Measurements from ENCODE around the gene ECHS1. TPM values are rescaled to one million over a fixed set of nuclear protein-coding genes. Genes with fewer than 3 reads are reported as not detected.

ECHS1 gene
- total and polyA plus RNA-seq, 2 experiments from 2014 or later = 92.1 to 127 TPM

DNA sequence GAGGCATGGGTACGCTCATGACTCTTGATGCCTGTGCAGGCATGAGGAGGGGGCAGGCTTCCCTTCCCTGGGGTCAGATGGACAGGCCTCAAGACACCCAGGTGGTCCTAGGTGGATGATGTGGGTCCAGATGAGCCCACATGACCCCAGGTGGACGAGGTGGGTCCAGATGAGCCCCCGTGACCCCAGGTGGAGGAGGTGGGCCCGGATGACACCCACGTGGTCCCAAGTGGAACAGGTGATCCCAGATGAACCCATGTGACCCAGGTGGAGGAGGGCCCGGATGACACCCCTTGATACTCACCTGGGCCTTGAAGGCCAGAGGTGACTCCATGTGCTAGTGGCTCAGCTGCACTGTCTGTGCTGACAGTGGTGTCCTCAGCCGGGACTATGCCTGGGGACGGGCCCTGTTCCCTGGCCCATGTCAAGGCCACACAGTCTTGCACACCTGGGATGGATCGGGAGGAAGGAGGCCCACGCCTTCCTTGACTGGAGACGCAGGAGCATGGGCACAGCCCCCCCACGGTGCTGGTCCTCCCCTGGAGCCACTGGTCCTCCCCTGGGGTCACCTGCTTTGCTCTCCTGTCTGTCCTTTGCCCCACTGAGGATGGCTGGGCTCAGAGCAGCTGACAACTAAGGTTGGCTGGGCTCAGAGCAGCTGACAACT, 22.7 kb downstream of the ECHS1 start:
- no peak overlapping the region for H3K4me3 Mint-ChIP-seq
- peaks cover 23% of the 10 kb centered on the region for H3K27me3 Mint-ChIP-seq (ENCODE audit: insufficient read depth, low read depth, poor library complexity)
- no peak for ATAC-seq

More for the DNA sequence above, 22.7 kb downstream of the ECHS1 start:
- Histone ChIP-seq H3K4me3 (no peak overlapping the region), H3K79me2 (replicated peaks; ENCODE audit: insufficient read depth) (no peaks in the 10 kb centered on the region), H2AFZ (no peak overlapping the region), H3K4me2 (no peak overlapping the region), H3K4me1 (ENCODE audit: insufficient read depth) (no peaks in the 10 kb centered on the region; the same call in 1 of the 2 replicates), H3K9me2 (ENCODE audit: insufficient read depth) (no peaks in the 10 kb centered on the region), H3F3A (replicated peaks; ENCODE audit: low read depth) (0 out of 2 replicates have a peak, but pooled peaks cover 3% of the 10 kb centered on the region), H4K20me1 (replicated peaks; ENCODE audit: insufficient read depth) (no peaks in the 10 kb centered on the region; the same call in 1 of the 2 replicates), H3K36me3 (ENCODE audit: insufficient read depth) (no peaks in the 10 kb centered on the region), H3K27me3 (ENCODE audit: insufficient read depth) (no peaks in the 10 kb centered on the region), H3K27ac (ENCODE audit: low read depth) (no peak overlapping the region)
- Mint-ChIP-seq H3K36me3 (ENCODE audit: low read depth) (no peaks in the 10 kb centered on the region), H3K9me3 (no peaks in the 10 kb centered on the region), H3K4me1 (peaks cover 2% of the 10 kb centered on the region; the same call in 2 of the 3 replicates), H3K27ac (no peak overlapping the region)
- TF ChIP-seq STAT1 (IDR thresholded peaks at IDR 0.05; ENCODE audit: unreplicated experiment) (no peak), CREB1 (CRISPR knock-in tag; IDR thresholded peaks at IDR 0.05; ENCODE audit: low read depth) (no peak), POLR2AphosphoS5 (IDR thresholded peaks at IDR 0.05; ENCODE audit: low read depth) (no peak; the same call in 1 of the 2 replicates), ZNF114 (CRISPR knock-in tag; IDR thresholded peaks at IDR 0.05) (no peak), ZNF331 (CRISPR knock-in tag; IDR thresholded peaks at IDR 0.05; ENCODE audit: low read depth) (no peak), EZH2phosphoT487 (IDR thresholded peaks at IDR 0.05; ENCODE audit: unreplicated experiment) (no peak), NANOG (IDR thresholded peaks at IDR 0.05; ENCODE audit: borderline replicate concordance) (no peak), JUNB (IDR thresholded peaks at IDR 0.05; ENCODE audit: unreplicated experiment) (no peak), EZH2 (IDR thresholded peaks at IDR 0.05; ENCODE audit: low read depth, unreplicated experiment) (no peak)
- TF ChIP-seq, protein P1, sequence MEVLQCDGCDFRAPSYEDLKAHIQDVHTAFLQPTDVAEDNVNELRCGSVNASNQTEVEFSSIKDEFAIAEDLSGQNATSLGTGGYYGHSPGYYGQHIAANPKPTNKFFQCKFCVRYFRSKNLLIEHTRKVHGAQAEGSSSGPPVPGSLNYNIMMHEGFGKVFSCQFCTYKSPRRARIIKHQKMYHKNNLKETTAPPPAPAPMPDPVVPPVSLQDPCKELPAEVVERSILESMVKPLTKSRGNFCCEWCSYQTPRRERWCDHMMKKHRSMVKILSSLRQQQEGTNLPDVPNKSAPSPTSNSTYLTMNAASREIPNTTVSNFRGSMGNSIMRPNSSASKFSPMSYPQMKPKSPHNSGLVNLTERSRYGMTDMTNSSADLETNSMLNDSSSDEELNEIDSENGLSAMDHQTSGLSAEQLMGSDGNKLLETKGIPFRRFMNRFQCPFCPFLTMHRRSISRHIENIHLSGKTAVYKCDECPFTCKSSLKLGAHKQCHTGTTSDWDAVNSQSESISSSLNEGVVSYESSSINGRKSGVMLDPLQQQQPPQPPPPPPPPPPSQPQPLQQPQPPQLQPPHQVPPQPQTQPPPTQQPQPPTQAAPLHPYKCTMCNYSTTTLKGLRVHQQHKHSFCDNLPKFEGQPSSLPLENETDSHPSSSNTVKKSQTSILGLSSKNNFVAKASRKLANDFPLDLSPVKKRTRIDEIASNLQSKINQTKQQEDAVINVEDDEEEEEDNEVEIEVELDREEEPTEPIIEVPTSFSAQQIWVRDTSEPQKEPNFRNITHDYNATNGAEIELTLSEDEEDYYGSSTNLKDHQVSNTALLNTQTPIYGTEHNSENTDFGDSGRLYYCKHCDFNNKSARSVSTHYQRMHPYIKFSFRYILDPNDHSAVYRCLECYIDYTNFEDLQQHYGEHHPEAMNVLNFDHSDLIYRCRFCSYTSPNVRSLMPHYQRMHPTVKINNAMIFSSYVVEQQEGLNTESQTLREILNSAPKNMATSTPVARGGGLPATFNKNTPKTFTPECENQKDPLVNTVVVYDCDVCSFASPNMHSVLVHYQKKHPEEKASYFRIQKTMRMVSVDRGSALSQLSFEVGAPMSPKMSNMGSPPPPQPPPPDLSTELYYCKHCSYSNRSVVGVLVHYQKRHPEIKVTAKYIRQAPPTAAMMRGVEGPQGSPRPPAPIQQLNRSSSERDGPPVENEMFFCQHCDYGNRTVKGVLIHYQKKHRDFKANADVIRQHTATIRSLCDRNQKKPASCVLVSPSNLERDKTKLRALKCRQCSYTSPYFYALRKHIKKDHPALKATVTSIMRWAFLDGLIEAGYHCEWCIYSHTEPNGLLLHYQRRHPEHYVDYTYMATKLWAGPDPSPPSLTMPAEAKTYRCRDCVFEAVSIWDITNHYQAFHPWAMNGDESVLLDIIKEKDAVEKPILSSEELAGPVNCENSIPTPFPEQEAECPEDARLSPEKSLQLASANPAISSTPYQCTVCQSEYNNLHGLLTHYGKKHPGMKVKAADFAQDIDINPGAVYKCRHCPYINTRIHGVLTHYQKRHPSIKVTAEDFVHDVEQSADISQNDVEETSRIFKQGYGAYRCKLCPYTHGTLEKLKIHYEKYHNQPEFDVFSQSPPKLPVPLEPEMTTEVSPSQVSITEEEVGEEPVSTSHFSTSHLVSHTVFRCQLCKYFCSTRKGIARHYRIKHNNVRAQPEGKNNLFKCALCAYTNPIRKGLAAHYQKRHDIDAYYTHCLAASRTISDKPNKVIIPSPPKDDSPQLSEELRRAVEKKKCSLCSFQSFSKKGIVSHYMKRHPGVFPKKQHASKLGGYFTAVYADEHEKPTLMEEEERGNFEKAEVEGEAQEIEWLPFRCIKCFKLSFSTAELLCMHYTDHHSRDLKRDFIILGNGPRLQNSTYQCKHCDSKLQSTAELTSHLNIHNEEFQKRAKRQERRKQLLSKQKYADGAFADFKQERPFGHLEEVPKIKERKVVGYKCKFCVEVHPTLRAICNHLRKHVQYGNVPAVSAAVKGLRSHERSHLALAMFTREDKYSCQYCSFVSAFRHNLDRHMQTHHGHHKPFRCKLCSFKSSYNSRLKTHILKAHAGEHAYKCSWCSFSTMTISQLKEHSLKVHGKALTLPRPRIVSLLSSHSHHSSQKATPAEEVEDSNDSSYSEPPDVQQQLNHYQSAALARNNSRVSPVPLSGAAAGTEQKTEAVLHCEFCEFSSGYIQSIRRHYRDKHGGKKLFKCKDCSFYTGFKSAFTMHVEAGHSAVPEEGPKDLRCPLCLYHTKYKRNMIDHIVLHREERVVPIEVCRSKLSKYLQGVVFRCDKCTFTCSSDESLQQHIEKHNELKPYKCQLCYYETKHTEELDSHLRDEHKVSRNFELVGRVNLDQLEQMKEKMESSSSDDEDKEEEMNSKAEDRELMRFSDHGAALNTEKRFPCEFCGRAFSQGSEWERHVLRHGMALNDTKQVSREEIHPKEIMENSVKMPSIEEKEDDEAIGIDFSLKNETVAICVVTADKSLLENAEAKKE (CRISPR knock-in tag; IDR thresholded peaks at IDR 0.05) = no peak
- TF ChIP-seq, protein P2, sequence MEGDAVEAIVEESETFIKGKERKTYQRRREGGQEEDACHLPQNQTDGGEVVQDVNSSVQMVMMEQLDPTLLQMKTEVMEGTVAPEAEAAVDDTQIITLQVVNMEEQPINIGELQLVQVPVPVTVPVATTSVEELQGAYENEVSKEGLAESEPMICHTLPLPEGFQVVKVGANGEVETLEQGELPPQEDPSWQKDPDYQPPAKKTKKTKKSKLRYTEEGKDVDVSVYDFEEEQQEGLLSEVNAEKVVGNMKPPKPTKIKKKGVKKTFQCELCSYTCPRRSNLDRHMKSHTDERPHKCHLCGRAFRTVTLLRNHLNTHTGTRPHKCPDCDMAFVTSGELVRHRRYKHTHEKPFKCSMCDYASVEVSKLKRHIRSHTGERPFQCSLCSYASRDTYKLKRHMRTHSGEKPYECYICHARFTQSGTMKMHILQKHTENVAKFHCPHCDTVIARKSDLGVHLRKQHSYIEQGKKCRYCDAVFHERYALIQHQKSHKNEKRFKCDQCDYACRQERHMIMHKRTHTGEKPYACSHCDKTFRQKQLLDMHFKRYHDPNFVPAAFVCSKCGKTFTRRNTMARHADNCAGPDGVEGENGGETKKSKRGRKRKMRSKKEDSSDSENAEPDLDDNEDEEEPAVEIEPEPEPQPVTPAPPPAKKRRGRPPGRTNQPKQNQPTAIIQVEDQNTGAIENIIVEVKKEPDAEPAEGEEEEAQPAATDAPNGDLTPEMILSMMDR (conservative IDR thresholded peaks at IDR 0.05; ENCODE audit: low read depth in 2 of 2) = no peak
- TF ChIP-seq, protein P3, sequence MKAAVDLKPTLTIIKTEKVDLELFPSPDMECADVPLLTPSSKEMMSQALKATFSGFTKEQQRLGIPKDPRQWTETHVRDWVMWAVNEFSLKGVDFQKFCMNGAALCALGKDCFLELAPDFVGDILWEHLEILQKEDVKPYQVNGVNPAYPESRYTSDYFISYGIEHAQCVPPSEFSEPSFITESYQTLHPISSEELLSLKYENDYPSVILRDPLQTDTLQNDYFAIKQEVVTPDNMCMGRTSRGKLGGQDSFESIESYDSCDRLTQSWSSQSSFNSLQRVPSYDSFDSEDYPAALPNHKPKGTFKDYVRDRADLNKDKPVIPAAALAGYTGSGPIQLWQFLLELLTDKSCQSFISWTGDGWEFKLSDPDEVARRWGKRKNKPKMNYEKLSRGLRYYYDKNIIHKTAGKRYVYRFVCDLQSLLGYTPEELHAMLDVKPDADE (IDR thresholded peaks at IDR 0.05) = no peak
- TF ChIP-seq, protein P4, sequence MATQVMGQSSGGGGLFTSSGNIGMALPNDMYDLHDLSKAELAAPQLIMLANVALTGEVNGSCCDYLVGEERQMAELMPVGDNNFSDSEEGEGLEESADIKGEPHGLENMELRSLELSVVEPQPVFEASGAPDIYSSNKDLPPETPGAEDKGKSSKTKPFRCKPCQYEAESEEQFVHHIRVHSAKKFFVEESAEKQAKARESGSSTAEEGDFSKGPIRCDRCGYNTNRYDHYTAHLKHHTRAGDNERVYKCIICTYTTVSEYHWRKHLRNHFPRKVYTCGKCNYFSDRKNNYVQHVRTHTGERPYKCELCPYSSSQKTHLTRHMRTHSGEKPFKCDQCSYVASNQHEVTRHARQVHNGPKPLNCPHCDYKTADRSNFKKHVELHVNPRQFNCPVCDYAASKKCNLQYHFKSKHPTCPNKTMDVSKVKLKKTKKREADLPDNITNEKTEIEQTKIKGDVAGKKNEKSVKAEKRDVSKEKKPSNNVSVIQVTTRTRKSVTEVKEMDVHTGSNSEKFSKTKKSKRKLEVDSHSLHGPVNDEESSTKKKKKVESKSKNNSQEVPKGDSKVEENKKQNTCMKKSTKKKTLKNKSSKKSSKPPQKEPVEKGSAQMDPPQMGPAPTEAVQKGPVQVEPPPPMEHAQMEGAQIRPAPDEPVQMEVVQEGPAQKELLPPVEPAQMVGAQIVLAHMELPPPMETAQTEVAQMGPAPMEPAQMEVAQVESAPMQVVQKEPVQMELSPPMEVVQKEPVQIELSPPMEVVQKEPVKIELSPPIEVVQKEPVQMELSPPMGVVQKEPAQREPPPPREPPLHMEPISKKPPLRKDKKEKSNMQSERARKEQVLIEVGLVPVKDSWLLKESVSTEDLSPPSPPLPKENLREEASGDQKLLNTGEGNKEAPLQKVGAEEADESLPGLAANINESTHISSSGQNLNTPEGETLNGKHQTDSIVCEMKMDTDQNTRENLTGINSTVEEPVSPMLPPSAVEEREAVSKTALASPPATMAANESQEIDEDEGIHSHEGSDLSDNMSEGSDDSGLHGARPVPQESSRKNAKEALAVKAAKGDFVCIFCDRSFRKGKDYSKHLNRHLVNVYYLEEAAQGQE (IDR thresholded peaks at IDR 0.05; ENCODE audit: unreplicated experiment) = no peak
- no peak for DNase-seq (ENCODE audit: low spot score)

All from GM23338 (cell line).